ENCODE results near the gene CRTC3.
"Not testable (repeated sequence)": the region's sequence is repeated elsewhere in the genome, so short reads cannot be mapped to it uniquely, and the experiment has no call there.

Gene CRTC3

DNA sequence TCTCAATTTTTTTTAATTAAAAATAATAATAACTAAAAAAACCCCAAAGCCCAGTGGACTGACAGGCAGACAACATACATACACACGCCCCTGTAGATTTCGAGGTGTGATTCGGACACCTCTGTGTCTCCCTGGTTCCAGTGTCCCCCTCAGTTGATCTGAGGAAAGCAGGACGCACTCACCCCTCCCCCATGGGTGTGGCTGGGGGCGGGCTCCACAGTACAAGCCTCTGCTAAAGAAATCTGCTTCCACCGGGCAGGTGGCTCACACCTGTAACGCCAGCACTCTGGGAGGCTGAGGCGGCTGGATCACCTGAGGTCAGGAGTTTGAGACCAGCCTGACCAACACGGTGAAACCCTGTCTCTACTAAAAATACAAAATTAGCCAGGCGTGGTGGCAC is 153.6 kb downstream of the CRTC3 start:
- DNase-seq, result no peak

- no peak for DNase-seq
Measured at GRCh38 chr15:90683876-90684275, 154.2 kb downstream of the CRTC3 start.

- DNase-seq, result no peak
Measured at GRCh38 chr15:90684281-90684680, 154.6 kb downstream of the CRTC3 start.

- peak; percentile 43 to 70 (median 66) for DNase-seq
Measured at GRCh38 chr15:90685591-90686434, 156.1 kb downstream of the CRTC3 start.

DNA sequence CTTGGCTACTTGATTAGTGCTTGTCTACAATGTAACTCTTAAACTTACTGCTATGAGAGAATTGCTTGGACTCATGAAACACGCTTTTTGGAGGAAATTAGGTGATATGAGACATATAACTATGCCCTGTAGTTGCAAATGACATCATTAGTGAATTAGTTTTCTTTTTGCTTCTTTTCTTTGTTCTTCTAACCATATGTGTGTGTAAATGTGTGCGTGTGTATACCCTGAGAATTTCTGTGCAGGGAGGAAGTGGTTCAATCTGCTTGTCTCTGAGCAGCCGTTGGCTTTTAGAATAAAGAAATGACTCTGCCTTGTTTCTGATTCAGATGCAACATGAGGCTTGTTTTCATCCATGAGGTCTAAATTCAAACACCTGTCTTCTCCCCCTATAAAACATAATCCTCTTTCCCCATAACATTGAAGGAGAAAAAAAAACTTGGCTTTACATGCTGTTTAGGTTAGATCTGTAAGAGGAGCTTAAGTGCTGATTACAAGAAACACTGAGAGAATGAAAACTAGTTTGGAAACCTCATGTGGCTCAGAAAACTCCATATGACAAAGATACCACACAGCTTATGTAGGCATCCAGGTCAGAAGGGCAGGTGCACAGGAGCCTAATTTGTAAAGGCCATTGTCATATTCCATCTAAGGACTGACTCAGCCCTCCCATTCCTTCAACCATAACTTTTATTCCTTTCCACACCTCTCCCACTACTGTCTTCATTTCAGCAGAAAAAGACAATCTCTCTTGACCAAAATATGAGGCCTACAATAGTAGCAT is 156.9 kb downstream of the CRTC3 start:
- peak; percentile 23 to 65 (median 60) for DNase-seq

DNA sequence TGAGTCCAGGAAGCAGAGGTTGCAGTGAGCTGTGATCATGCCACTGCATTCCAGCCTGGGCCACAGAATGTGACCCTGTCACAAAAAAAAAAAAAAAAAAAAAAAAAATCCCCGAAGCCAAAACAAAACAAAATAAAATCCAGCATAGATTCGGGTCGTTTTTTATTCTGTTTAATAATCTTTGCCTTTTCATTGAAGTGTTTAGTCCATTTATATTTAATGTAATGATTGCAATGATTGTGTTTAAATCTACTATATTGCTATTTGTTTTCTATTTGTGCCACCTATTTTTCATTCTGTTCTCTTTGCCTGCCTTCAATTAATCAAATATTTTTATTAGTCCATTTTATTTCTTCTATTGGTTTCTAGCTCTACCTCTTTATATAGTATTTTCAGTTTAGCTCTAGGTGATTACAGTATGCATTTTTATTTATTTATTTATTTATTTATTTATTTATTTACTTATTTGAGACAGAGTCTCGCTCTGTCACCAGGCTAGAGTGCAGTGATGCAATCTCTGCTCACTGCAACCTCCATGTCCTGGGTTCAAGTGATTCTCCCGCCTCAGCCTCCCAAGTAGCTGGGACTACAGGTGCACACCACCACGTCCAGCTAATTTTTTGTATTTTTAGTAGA is 159.7 kb downstream of the CRTC3 start:
- DNase-seq, result not testable (repeated sequence)

DNA sequence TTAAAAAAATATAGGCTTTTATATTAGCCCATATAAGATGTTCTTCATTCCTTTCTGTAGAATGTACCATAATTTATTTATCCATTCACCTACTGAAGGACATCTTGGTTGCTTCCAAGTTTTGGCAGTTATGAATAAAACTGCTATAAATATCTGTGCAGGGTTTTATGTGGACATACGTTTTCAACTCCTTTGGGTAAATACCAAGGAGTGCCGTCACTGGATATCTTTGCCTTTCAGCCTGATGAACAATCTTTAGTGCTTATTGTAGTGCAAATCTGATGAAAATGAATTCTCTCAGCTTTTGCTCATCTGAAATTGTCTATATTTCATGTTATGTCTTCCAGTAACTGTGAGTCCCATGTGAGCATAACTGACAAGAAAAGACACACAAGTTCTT is 160.9 kb downstream of the CRTC3 start:
- no peak for DNase-seq

DNA sequence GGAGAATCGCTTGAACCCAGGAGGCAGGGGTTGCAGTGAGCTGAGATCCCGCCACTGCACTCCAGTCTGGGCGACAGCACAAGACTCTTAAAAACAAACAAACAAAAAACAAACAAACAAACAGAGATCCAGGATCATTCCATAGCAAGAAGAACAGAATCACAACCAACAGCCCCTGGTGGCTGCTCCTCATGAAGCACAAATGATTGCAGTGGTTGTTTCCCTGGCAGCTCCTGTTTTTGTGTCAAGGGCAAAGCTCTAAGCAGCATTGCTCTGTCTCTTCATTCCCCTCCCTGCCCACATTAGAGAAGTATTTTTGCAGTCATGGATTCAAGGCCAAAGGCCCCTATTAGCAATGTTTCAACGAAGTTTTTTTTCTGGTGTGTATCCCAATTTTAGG is 161.6 kb downstream of the CRTC3 start:
- no peak for DNase-seq

GRCh38 chr15:90691982-90692773 is 162.5 kb downstream of the CRTC3 start:
- DNase-seq, result no peak
